NB4 (cell line): Measurements from ENCODE around the gene HOXC12.

ENCODE experiments used
- MYC ChIP-seq: IDR thresholded peaks from 2 replicates; pipeline ENCODE4 v1.6.1; 2011; ENCODE audit warnings: low read depth, low read length
- POLR2A ChIP-seq: IDR thresholded peaks from 2 replicates; pipeline ENCODE4 v1.6.1; 2011; ENCODE audit warnings: mild to moderate bottlenecking; ENCODE audit not compliant: insufficient read length; ENCODE audit errors: extremely low read depth
- TF ChIP-seq, protein P1 (sequence below): IDR thresholded peaks from one replicate; pipeline ENCODE4 v1.5.1; 2012; ENCODE audit warnings: low read depth, low read length
- TF ChIP-seq, protein P2 (sequence below): IDR thresholded peaks from 2 replicates; pipeline ENCODE4 v1.6.1; 2011; ENCODE audit warnings: low read depth, low read length

DNA sequence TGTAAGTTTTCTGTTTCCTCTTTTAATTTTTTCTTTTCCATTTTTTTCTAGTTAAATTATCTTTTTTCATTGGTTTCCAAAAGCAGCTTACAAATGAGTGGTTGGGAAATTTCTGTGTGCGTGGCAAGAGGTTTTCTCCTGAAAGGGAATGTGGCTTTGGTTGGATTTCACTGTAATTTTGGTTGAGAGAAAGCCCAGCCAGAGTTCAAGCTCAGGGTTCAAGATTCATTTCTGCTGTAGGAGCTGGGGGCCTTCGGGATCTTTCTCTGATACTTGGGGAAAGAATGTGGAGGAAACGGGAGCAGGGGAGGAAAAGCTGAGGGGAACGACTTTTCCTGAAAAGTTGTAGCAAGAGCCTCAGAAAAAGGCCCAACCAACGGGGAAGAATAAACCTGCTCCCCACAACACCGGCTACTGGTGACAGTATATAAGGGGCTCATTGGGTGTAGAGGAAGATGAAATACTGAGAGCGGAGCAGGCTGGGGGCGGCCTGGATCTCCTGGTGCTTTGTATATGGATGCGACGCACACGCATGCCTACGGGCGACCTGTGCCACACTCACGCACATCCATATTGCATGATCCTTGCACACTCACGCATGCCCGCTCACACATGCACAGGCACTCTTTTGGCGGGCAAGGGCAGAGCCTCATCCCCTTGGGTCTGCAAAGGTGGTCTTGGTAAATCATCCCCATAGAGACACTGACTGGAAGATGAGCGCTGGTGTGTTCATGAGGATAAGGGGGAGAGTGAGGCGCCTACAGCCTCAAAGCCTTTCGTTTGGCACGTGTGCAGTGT, 32.2 kb downstream of the HOXC12 start:
- TF ChIP-seq, protein P1, sequence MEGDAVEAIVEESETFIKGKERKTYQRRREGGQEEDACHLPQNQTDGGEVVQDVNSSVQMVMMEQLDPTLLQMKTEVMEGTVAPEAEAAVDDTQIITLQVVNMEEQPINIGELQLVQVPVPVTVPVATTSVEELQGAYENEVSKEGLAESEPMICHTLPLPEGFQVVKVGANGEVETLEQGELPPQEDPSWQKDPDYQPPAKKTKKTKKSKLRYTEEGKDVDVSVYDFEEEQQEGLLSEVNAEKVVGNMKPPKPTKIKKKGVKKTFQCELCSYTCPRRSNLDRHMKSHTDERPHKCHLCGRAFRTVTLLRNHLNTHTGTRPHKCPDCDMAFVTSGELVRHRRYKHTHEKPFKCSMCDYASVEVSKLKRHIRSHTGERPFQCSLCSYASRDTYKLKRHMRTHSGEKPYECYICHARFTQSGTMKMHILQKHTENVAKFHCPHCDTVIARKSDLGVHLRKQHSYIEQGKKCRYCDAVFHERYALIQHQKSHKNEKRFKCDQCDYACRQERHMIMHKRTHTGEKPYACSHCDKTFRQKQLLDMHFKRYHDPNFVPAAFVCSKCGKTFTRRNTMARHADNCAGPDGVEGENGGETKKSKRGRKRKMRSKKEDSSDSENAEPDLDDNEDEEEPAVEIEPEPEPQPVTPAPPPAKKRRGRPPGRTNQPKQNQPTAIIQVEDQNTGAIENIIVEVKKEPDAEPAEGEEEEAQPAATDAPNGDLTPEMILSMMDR, result no peak
- no peak for TF ChIP-seq POLR2A
- no peak for TF ChIP-seq MYC
- TF ChIP-seq, protein P2, sequence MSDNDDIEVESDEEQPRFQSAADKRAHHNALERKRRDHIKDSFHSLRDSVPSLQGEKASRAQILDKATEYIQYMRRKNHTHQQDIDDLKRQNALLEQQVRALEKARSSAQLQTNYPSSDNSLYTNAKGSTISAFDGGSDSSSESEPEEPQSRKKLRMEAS, result no peak
